Measurements from ENCODE around the gene FCRL6.

DNA sequence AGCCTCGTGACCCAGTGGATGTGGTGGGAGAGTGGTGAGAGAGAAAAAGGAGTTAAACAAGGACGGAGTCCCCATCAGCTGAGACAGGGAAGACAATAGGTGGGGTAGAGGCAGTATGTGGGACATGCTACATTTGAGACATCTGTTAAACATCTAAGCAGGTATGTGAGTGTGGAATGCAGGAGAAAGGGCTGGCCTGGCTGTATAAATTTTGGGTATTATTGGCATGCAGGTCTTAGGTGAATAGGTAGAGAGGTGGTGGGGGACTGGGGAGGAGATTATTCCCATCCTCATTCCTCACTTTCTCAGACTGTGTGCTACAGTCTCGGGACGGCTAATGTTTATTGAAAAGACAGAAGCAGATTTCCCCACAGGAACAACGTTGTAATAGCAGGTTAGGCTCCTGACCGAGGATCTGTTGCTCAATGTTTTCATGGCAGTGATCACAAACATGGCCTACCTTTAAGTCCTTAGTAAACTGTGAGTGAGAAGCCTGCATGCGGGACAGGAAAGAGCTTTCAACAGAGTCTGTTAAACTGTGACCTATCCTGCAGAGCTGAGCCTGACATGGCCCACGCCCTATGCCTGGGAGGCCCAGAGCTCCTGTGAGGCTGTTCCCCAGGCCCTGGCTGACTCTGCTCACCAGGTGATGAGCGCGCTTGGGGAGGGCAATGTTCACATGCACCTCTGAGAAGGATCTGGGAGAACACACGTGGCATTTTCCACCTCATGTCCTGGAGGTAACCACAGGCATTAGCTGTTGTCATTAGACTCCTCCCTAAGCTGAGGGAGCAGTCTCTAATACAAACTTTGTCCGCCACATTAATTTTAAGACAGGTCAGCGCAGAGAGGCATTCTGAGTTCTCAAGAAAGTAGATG lies 43.8 kb downstream of the FCRL6 start:
- TF ChIP-seq CTCF (IDR thresholded peaks at IDR 0.05 in 4 of 5, conservative IDR thresholded peaks at IDR 0.05 in 1 of 5) = no peak
- no peak for TF ChIP-seq POLR2A (IDR thresholded peaks at IDR 0.05)
